Testis (tissue), 3 donors: ENCODE results near the gene DRC3. TPM values are rescaled to one million over a fixed set of nuclear protein-coding genes. Genes with fewer than 3 reads are reported as not detected.
A peak's percentile ranks its signal among the peaks of the same experiment; 100 is the strongest.

Experiments used
- DNase-seq: peaks from one replicate; pipeline ENCODE4 v3.0.0-alpha.2; 2019
- H3K27ac ChIP-seq, 2 donors: fragments of 200-600 bp; sonication (generic); one replicate each; pipeline ENCODE4 v1.5.1; 2019
- H3K27me3 ChIP-seq: fragments of 200-600 bp; sonication (generic); one replicate; pipeline ENCODE4 v1.5.1; 2019
- H3K36me3 ChIP-seq: fragments of 200-600 bp; sonication (generic); one replicate; pipeline ENCODE4 v1.5.1; 2017; ENCODE audit warnings: low read depth; ENCODE audit errors: missing control alignments
- H3K4me1 ChIP-seq: fragments of 200-600 bp; sonication (generic); one replicate; pipeline ENCODE4 v1.5.1; 2019
- H3K4me3 ChIP-seq, 2 donors: fragments of 200-600 bp; sonication (generic); one replicate each; pipeline ENCODE4 v1.5.1; 2017 to 2019
- H3K9me3 ChIP-seq: fragments of 200-600 bp; sonication (generic); one replicate; pipeline ENCODE4 v1.5.1; 2017
- CTCF ChIP-seq, 3 experiments: fragments of 450-650 bp in 2 of 3; fragments of 200-600 bp in 1 of 3; sonication (generic) in 1 of 3; IDR thresholded peaks; one replicate each; pipeline ENCODE4 v1.5.1; 2016 to 2019; ENCODE audit warnings: antibody characterized with exemption in 3 of 3, mild to moderate bottlenecking in 2 of 3, moderate library complexity in 1 of 3
- POLR2A ChIP-seq: fragments of 450-650 bp; IDR thresholded peaks from one replicate; pipeline ENCODE4 v1.6.1; 2017; ENCODE audit warnings: antibody characterized with exemption, mild to moderate bottlenecking, moderate library complexity
- WGBS, 2 donors: methylation state at CpG; one replicate each; pipeline ENCODE4 v1.1.5; 2018; 5-methylcytosine and 5-hydroxymethylcytosine counted together
- intact Hi-C: fragments of 100-400 bp; cut with DNase I; formaldehyde crosslinking; loops from one replicate; pipeline ENCODE4 v1.15.1; 2023; ENCODE audit warnings: low total_unique reads
- polyA plus RNA-seq: library from polyadenylated mRNA; stranded (reverse); fragments of 350-450 nt; fragmentation: Illumina TruSeq; extraction: RNeasy Lipid Tissue Mini Kit (QIAGEN cat#74804); gene quantifications from one replicate; pipeline ENCODE4 v1.2.3, GENCODE V29; 2014; ENCODE audit warnings: low read depth, low replicate concordance; ENCODE audit not compliant: insufficient read depth
- total RNA-seq, 2 donors: library from RNA; depleted of rRNA; stranded (reverse); fragments of >200 nt; gene quantifications; one replicate each; pipeline ENCODE4 v1.2.3, GENCODE V29; 2016

Gene DRC3
- total and polyA plus RNA-seq, 3 donors from 2014 or later = 21.6 to 57.4 (median 22.1) TPM

GRCh38 chr17:18017958-18018357, 45.3 kb downstream of the DRC3 start:
- H3K27ac ChIP-seq = peak overlapping the region in 1 of 2 donors; percentile 50
- no peaks in the 10 kb centered on the region for H3K9me3 ChIP-seq
- DNase-seq = no peak
- peaks cover 22% of the 10 kb centered on the region for H3K4me1 ChIP-seq
- no peaks in the 10 kb centered on the region for H3K27me3 ChIP-seq
- no peak for TF ChIP-seq CTCF (IDR thresholded peaks at IDR 0.05)
- TF ChIP-seq POLR2A = no peak
- H3K36me3 ChIP-seq = no peaks in the 10 kb centered on the region
- no peak overlapping the region for H3K4me3 ChIP-seq
- 38 to 67% methylated on average over 3 of the region's 3 CpGs for WGBS, 2 donors
- intact Hi-C loops = no loop called here

- H3K27ac ChIP-seq = peak overlapping the region in 1 of 2 donors; percentile 50
- intact Hi-C loops = no loop called here
- H3K4me3 ChIP-seq = no peak overlapping the region
- TF ChIP-seq CTCF (IDR thresholded peaks at IDR 0.05) = no peak
- no peak for TF ChIP-seq POLR2A
- no peaks in the 10 kb centered on the region for H3K36me3 ChIP-seq
- DNase-seq = no peak
- WGBS, 2 donors = 93 to 95% methylated on average over 8 to 15 of the region's 15 CpGs
- H3K4me1 ChIP-seq = peaks cover 22% of the 10 kb centered on the region
- H3K27me3 ChIP-seq = no peaks in the 10 kb centered on the region
- H3K9me3 ChIP-seq = no peaks in the 10 kb centered on the region
Measured at GRCh38 chr17:18018411-18018921, 45.8 kb downstream of the DRC3 start.

GRCh38 chr17:18019838-18020154, 47.1 kb downstream of the DRC3 start:
- TF ChIP-seq POLR2A = no peak
- no peak for TF ChIP-seq CTCF (IDR thresholded peaks at IDR 0.05)
- Histone ChIP-seq H3K27ac (no peak overlapping the region), H3K36me3 (no peaks in the 10 kb centered on the region), H3K27me3 (no peaks in the 10 kb centered on the region), H3K4me3 (no peak overlapping the region), H3K9me3 (no peaks in the 10 kb centered on the region), H3K4me1 (peaks cover 22% of the 10 kb centered on the region)
- no peak for DNase-seq
- intact Hi-C loops = no loop called here
- WGBS, 2 donors = 72 to 75% methylated on average over 2 of the region's 2 CpGs

GRCh38 chr17:18020971-18021370, 48.3 kb downstream of the DRC3 start:
- DNase-seq = no peak
- Histone ChIP-seq H3K4me3 (no peak overlapping the region), H3K27me3 (no peaks in the 10 kb centered on the region), H3K4me1 (peaks cover 22% of the 10 kb centered on the region), H3K36me3 (no peaks in the 10 kb centered on the region), H3K27ac (no peak overlapping the region), H3K9me3 (no peaks in the 10 kb centered on the region)
- WGBS, 2 donors = 96 to 100% methylated on average over 5 to 6 of the region's 6 CpGs
- intact Hi-C loops = no loop called here
- TF ChIP-seq POLR2A = no peak
- no peak for TF ChIP-seq CTCF (IDR thresholded peaks at IDR 0.05)

- no peak for DNase-seq
- Histone ChIP-seq H3K27ac (no peak overlapping the region), H3K4me1 (peaks cover 22% of the 10 kb centered on the region), H3K36me3 (no peaks in the 10 kb centered on the region), H3K4me3 (no peak overlapping the region), H3K9me3 (no peaks in the 10 kb centered on the region), H3K27me3 (no peaks in the 10 kb centered on the region)
- no peak for TF ChIP-seq POLR2A
- intact Hi-C loops = no loop called here
- WGBS, 2 donors = 95 to 96% methylated on average over 5 of the region's 5 CpGs
Measured at GRCh38 chr17:18021372-18021771, 48.7 kb downstream of the DRC3 start.
